Measurements from ENCODE around the gene CYFIP1.

CYFIP1 gene

DNA sequence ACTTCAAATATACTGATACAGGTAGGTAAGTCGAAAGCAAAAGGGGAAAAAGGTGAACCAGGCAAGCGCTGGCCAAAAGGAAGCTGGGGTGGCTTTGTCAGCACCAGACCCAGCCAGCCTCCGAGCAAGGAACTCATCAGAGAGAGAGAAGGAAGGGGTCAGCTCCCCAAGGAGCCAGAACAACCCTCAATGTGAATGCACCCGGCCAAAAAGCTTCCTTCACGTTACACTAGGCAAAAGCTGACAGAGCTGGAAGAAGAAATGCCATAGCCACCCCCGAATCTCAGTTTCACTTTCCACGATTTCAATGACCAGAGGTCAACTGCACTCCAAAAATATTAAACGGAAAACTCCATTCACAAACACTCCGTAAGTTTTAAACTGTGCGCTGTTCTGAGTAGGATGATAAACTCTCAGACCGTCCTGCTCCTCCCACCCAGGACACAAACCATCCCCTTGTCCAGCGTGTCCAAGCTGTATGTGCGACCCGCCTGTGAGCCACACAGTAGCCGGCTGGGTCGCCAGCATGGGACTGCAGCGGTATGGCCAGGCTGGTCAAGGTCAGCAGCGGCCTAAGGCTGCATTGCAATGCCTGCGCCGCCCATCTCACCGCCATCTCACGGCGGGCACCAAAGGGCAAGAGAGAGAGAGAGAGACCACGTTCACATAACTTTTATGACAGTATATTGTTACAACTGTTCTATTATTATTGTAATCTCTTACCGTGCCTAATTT lies 29.7 kb downstream of the CYFIP1 start:
- Mint-ChIP-seq H3K27ac (no peak overlapping the region), H3K27me3 (no peaks in the 10 kb centered on the region), H3K9me3 (no peaks in the 10 kb centered on the region), H3K36me3 (ENCODE audit: low read depth) (peaks cover 59% of the 10 kb centered on the region), H3K4me1 (ENCODE audit: low read depth) (peaks cover 77% of the 10 kb centered on the region), H3K4me3 (no peak overlapping the region)
- intact Hi-C loops (cut with micrococcal nuclease), result no loop called here

DNA sequence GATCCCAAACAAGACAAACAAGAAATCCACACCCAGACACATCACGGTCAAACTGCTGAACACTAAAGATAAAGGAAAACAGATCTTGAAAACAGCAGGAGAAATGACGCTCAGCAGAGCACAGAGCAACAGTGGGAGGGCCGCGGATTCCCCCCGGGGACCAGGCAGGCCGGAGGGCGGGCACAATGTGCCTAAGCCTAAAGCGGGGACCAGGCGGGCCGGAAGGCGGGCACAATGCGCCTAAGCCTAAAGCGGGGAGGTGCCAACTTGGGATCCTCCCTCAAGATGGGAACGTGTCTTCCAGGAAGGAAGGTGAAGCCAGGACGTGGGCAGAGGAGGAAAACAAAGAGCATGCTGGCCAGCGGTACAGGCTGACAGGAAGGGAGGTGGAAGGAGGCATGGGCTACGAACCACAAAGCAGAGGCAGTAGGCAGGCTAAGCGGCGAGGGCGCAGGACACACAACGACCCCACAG lies 31.1 kb downstream of the CYFIP1 start:
- Mint-ChIP-seq H3K27ac (peak overlapping the region; percentile 78), H3K27me3 (no peaks in the 10 kb centered on the region)
- intact Hi-C loops (cut with micrococcal nuclease), result loop anchor here (5.0 kb wide), 1 partner anchor 33 kb away; the partner anchor contains the start of gene CYFIP1

DNA sequence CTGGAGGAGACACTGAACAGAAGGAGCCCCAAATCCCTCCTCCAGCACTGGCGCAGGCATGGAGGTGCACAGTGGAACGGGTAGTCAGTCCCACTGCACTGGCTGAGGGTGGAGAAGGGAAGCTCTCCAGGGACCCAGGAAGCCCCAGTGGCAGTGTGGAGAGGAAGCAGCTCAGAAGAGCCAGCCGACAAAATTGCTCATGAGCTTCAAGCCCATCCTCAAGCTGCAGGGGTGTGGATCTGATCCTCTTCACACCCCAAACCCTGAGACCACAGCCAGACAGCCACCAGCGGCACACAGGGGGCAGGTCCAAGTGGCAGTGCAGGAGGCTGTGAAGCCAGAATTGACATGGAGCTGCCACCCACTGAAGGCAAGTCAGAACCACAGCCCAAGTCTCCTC lies 32.1 kb downstream of the CYFIP1 start:
- intact Hi-C loops (cut with micrococcal nuclease), result loop anchor here (5.0 kb wide), 1 partner anchor 34 kb away; the partner anchor contains the start of gene CYFIP1
- Mint-ChIP-seq H3K36me3 (ENCODE audit: low read depth) (peaks cover 72% of the 10 kb centered on the region), H3K27ac (peak overlapping the region; percentile 78), H3K4me3 (no peak overlapping the region), H3K4me1 (ENCODE audit: low read depth) (peaks cover 56% of the 10 kb centered on the region), H3K27me3 (no peaks in the 10 kb centered on the region), H3K9me3 (no peaks in the 10 kb centered on the region)

More for the DNA sequence above, 31.1 kb downstream of the CYFIP1 start:
- H3K9me3 Mint-ChIP-seq, result no peaks in the 10 kb centered on the region
- peaks cover 65% of the 10 kb centered on the region for H3K4me1 Mint-ChIP-seq (ENCODE audit: low read depth)
- H3K36me3 Mint-ChIP-seq (ENCODE audit: low read depth), result peaks cover 65% of the 10 kb centered on the region
- peak overlapping the region; percentile 27 for H3K4me3 Mint-ChIP-seq

DNA sequence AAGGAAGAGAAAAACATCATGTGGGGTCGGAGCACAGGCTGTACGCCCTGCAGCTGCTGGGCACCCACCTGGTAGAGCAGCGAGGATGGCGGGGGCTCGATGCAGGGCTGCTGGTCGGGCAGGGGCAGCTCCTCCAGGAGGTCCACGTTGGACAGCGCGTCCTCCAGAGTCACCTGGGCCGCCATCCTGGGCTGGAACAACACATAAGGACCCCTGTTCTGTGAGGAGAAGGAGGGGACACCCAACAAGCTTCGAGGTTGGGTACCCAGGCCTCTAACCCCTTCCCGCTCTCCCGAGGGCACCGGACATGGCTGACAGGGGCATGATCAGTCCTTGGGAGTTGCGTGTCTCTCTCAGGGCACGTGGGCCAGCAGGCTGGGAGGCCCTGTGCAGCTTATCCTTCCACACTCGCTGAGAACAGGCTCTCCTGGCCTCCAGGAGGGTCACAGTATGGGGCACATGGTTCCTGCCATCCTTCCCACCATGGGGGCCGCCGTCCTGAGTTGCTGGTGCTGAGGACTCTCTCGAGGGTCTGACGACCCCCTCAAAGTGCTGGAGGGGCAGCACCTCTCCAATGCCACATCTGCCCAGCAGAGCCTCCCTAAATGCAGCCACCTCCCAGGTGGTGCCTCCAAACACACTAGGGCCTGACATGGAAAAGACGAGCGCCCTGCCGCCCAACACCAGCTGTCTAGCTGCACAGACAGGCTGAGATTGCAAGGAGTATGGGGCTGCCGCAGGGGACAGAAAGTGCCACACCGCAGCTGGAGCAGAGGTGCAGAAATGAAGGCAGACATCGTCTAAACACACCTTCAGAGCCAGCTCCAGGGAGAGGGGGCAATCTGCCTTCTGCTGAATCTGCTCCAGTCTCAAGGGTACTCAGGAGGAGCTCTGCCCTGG lies 32.8 kb downstream of the CYFIP1 start:
- no peaks in the 10 kb centered on the region for H3K9me3 Mint-ChIP-seq
- intact Hi-C loops (cut with micrococcal nuclease), result loop anchor here (5.0 kb wide), 1 partner anchor 35 kb away; the partner anchor contains the start of gene CYFIP1
- H3K4me1 Mint-ChIP-seq (ENCODE audit: low read depth), result peaks cover 50% of the 10 kb centered on the region
- H3K36me3 Mint-ChIP-seq (ENCODE audit: low read depth), result peaks cover 73% of the 10 kb centered on the region
- no peaks in the 10 kb centered on the region for H3K27me3 Mint-ChIP-seq
- no peak overlapping the region for H3K4me3 Mint-ChIP-seq
- H3K27ac Mint-ChIP-seq, result peak overlapping the region; percentile 78

DNA sequence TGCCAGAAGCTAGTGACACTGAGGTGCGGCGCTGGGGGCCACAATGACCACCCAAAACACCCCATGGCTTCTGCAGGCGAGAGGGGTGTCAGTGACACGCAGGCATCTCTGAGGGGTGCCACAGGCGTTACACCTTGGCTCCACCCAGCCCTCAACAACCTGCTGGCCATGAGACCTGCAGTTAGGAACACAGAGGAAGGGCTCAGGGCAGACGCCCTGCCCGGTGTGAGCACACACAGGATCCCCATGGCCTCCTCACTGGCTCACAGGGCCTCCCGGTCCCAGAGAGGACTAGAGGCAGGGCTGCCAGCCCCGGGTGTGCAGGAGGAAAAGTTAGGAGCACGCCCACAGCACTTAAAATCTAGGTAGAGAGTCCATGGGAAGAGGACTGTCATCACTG lies 35.1 kb downstream of the CYFIP1 start:
- H3K36me3 Mint-ChIP-seq (ENCODE audit: low read depth), result peaks cover 70% of the 10 kb centered on the region
- H3K4me3 Mint-ChIP-seq, result no peak overlapping the region
- H3K27ac Mint-ChIP-seq, result no peak overlapping the region
- no peaks in the 10 kb centered on the region for H3K27me3 Mint-ChIP-seq
- no peaks in the 10 kb centered on the region for H3K9me3 Mint-ChIP-seq
- peaks cover 32% of the 10 kb centered on the region for H3K4me1 Mint-ChIP-seq (ENCODE audit: low read depth)
- intact Hi-C loops (cut with micrococcal nuclease), result loop anchor here (5.0 kb wide), 1 partner anchor 37 kb away; the partner anchor contains the start of gene CYFIP1

DNA sequence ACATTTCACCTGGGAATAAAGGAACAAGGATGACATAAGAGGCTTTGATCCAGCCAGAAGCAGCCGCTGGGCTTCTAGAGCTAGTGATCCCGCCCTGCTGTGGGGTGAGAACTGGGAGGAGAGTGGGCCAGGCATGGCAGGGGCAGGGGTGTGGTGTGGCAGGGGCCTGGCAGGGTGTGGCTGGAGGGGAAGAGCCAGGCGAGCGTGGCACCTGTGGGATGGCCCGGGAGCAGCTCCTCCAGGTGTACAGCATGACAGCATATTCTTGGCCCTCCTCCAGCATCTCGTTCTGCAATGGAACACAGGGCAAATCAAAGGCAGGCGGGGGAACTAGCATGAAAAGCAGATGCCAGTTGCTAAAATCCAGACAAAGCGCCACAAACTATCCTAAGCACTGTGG lies 35.5 kb downstream of the CYFIP1 start:
- Mint-ChIP-seq H3K4me3 (no peak overlapping the region), H3K36me3 (ENCODE audit: low read depth) (peaks cover 73% of the 10 kb centered on the region), H3K4me1 (ENCODE audit: low read depth) (peaks cover 30% of the 10 kb centered on the region), H3K27ac (no peak overlapping the region), H3K27me3 (no peaks in the 10 kb centered on the region), H3K9me3 (no peaks in the 10 kb centered on the region)
- intact Hi-C loops (cut with micrococcal nuclease), result loop anchor here (5.0 kb wide), 1 partner anchor 38 kb away; the partner anchor contains the start of gene CYFIP1

DNA sequence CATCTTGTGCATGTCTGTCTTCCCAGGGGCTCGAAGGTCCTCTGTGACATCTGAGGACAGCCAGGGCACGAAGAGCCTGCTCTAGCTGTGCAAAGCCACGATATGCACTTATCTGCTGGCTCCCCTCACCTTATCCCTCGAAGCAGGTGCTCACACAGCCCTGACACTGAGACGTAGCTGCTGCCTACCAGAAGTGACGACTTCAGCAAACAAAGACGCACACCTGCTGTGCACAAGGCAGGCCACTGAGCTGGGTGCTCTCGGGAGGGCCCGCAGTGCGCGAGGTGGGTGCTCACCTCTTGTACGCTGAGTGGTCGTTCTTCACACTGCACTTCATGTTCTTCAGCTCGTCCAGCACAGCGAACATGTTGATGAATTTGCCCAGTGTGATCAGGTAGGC lies 37.3 kb downstream of the CYFIP1 start:
- intact Hi-C loops (cut with micrococcal nuclease), result no loop called here
- Mint-ChIP-seq H3K4me1 (ENCODE audit: low read depth) (peaks cover 13% of the 10 kb centered on the region), H3K36me3 (ENCODE audit: low read depth) (peaks cover 91% of the 10 kb centered on the region), H3K27ac (no peak overlapping the region), H3K9me3 (no peaks in the 10 kb centered on the region), H3K4me3 (no peak overlapping the region), H3K27me3 (no peaks in the 10 kb centered on the region)

DNA sequence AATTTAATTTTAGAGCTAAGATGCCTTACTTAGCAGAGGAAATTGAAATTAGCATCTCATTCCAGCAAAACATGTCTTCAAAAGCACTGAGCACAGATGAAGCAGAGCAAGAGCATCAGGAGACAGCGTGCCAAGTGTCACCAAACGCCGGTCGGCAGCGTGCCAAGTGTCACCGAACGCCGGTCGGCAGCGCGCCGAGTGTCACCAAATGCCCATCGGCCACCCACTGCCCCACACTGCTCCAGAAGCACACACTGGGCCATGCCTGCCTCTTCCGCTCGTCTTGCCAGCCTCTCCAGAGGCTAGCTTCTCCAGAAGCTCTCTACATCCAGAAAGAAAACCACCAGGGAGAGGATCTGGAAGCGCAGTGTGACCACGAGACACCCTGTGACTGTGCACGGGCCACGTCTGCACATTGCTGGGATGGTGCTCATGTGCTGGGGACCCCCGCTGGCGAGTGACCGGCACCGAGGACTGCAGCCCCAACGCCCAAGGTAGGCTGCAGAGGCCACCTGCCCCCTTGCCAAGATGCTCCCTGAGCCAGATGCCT lies 37.8 kb downstream of the CYFIP1 start:
- Mint-ChIP-seq H3K4me3 (no peak overlapping the region), H3K27me3 (no peaks in the 10 kb centered on the region), H3K27ac (no peak overlapping the region)

DNA sequence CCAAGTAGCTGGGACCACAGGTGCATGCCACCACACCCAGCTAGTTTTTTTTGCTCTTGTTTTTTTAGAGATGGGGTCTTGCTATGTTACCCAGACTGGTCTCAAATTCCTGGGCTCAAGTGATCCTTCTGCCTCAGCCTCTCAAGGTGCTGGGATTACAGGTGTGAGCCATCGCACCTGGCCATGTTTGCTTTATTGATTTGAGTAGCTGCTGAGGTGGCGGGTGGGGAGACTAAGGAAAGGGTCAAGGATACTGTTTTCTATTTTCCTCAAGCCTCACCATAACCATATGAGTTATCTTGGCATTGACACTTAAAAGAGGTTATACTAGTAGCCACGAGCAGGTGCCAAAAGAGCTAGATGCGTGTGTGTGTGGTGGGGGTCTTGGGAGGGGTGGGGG lies 39.0 kb downstream of the CYFIP1 start:
- Mint-ChIP-seq H3K9me3 (no peaks in the 10 kb centered on the region), H3K27ac (no peak overlapping the region), H3K27me3 (no peaks in the 10 kb centered on the region), H3K4me1 (ENCODE audit: low read depth) (peaks cover 14% of the 10 kb centered on the region), H3K4me3 (no peak overlapping the region), H3K36me3 (ENCODE audit: low read depth) (peaks cover 91% of the 10 kb centered on the region)
- intact Hi-C loops (cut with micrococcal nuclease), result no loop called here

More for the DNA sequence above, 37.8 kb downstream of the CYFIP1 start:
- H3K9me3 Mint-ChIP-seq, result no peaks in the 10 kb centered on the region
- intact Hi-C loops (cut with micrococcal nuclease), result no loop called here
- peaks cover 91% of the 10 kb centered on the region for H3K36me3 Mint-ChIP-seq (ENCODE audit: low read depth)
- H3K4me1 Mint-ChIP-seq (ENCODE audit: low read depth), result peaks cover 8% of the 10 kb centered on the region

DNA sequence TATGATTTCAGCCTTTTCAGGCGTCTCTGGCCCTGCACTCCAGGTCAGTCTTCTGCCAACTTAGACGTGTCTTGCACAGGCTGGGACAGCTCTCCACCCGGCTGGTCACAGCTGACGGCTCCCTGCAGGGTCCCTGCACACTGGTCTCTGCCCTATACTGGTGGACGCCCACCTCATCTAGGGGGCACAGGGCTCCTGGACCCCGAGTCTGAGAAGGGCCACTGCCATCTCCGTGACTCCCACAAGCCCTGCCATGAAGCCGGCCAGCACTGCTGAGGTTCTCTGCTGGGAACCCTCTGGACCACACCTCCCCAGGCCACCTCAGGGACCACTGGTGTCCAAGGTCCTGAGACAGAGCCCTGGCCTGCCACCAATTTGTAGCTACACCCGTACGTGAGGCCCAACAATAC lies 40.5 kb downstream of the CYFIP1 start:
- H3K36me3 Mint-ChIP-seq (ENCODE audit: low read depth), result peaks cover 91% of the 10 kb centered on the region
- H3K4me3 Mint-ChIP-seq, result no peak overlapping the region
- peaks cover 7% of the 10 kb centered on the region for H3K4me1 Mint-ChIP-seq (ENCODE audit: low read depth)
- intact Hi-C loops (cut with micrococcal nuclease), result loop anchor here (10.0 kb wide), 1 partner anchor 65 kb away; no protein-coding TSS in a partner anchor
- no peaks in the 10 kb centered on the region for H3K27me3 Mint-ChIP-seq
- H3K27ac Mint-ChIP-seq, result no peak overlapping the region
- no peaks in the 10 kb centered on the region for H3K9me3 Mint-ChIP-seq

DNA sequence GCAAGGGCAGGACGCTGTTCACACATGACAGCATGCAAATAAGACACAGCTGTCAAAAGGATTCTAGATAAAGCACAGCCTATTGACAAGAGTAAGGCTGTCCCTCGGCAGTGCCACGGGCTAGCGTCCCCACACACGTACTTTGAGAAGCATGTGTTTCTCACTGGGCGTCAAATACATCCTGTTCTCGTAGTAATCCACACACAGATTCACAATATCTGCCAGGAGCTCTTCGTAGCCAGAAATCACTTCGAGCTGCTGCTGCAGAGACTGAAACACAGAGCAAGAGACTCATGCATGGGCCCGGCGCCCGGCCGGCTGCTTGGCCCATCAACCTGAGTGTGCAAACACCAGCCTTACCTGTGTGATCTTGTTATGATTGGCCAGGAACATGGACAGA lies 41.1 kb downstream of the CYFIP1 start:
- Mint-ChIP-seq H3K27me3 (no peaks in the 10 kb centered on the region), H3K36me3 (ENCODE audit: low read depth) (peaks cover 88% of the 10 kb centered on the region), H3K9me3 (no peaks in the 10 kb centered on the region), H3K4me3 (no peak overlapping the region), H3K27ac (no peak overlapping the region), H3K4me1 (ENCODE audit: low read depth) (peaks cover 7% of the 10 kb centered on the region)
- intact Hi-C loops (cut with micrococcal nuclease), result loop anchor here (10.0 kb wide), 1 partner anchor 64 kb away; no protein-coding TSS in a partner anchor

DNA sequence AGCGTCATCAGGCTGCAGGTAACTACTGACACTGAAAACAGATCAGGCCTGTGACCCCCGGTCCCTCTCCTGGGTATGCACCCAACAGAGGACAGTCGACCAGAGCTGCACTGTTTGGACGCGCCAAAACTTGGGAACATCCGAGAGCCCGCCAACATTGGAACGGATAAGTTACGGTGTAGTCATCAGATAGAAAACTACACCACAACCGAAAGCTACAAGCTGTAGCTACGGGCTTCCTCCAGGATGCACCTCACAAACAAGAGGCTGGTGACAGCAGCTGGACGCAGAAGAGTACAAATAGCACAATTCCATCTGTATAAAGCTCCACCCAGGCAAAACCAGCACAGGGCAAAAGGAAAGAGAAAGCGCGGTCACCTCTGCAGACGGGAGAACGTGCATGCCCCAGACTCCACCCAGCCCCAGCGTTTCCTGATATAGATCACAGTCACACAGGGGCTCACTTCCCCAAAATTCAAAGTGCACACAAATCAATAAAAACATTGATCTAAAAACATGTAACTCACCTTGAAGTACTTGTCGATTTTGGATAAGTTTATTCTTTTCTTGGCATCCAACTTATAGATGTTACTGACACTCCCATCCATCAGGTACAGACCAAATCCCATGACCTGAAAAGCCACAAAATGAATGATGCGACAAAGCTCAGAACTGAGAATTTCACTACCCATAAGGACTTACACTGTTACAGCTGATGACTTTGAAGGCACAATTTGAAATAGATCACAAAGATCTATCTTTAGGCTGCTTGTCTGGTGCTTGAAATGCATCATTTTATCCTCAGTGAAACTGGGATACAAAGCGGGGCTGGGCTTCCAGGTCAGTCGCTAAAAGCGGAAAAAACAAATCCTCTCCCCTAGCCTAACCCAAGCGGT lies 43.3 kb downstream of the CYFIP1 start:
- intact Hi-C loops (cut with micrococcal nuclease), result loop anchor here (1.0 to 10.0 kb wide), 2 partner anchors 17 to 62 kb away; no protein-coding TSS in a partner anchor
- Mint-ChIP-seq H3K4me3 (no peak overlapping the region), H3K9me3 (no peaks in the 10 kb centered on the region), H3K27me3 (no peaks in the 10 kb centered on the region), H3K4me1 (ENCODE audit: low read depth) (peaks cover 7% of the 10 kb centered on the region), H3K27ac (no peak overlapping the region), H3K36me3 (ENCODE audit: low read depth) (peaks cover 87% of the 10 kb centered on the region)

DNA sequence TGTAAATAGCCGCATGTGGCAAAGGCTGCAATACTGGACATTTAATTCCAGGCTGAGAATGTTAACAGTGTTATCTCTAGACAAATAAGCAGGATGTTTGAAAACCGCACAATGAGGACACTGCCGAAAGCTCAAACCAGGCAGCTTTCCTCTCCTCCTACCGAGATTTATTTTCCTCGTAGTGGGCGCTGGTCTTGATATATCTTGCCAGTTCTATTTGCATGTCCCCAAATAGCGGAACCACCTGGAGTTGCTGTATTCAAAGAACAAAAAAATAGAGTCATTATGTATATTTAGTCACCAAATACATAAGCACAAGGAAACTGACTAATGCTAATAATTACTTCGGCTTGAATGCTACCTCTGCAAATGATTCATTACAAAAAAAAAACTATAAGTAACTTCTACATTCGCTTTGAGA lies 46.5 kb downstream of the CYFIP1 start:
- Mint-ChIP-seq H3K36me3 (ENCODE audit: low read depth) (peaks cover 96% of the 10 kb centered on the region), H3K27me3 (no peaks in the 10 kb centered on the region), H3K9me3 (no peaks in the 10 kb centered on the region), H3K4me1 (ENCODE audit: low read depth) (peaks cover 7% of the 10 kb centered on the region), H3K4me3 (no peak overlapping the region), H3K27ac (no peak overlapping the region)
- intact Hi-C loops (cut with micrococcal nuclease), result loop anchor here (10.0 kb wide), 1 partner anchor 59 kb away; no protein-coding TSS in a partner anchor
